A673 (cell line): ENCODE measurements around the gene ZNHIT1. TPM values are rescaled to one million over a fixed set of nuclear protein-coding genes. Genes with fewer than 3 reads are reported as not detected.

Source experiments
- BruUV-seq: library from RNA; stranded (reverse); fragments of 400-500 nt; replicated peaks from 2 replicates; lab custom pipeline; 2021; lab: Mats Ljungman, UMichigan
- CTCF ChIA-PET: fragments of 300-600 bp; sonication (Branson Sonifier 250); formaldehyde crosslinking; loops from one replicate; lab custom pipeline; 2022; ENCODE audit warnings: antibody characterized with exemption; lab: Charles Lee
- POLR2A ChIA-PET: fragments of 300-600 bp; sonication (Branson Sonifier 250); formaldehyde crosslinking; loops from one replicate; lab custom pipeline; 2022; ENCODE audit warnings: antibody characterized with exemption; ENCODE audit not compliant: low non-redundant PET; lab: Charles Lee
- DNase-seq: peaks from one replicate; pipeline ENCODE4 v3.0.0-alpha.2; 2015; ENCODE audit warnings: low spot score
- H3K27ac ChIP-seq: fragments of 200-600 bp; sonication (generic); 2 replicates; pipeline ENCODE4 v1.5.1; 2016; ENCODE audit warnings: mixed run types, low read depth, mild to moderate bottlenecking, mixed read lengths, antibody characterized with exemption, low read length; ENCODE audit not compliant: poor library complexity, severe bottlenecking
- H3K27me3 ChIP-seq: fragments of 200-600 bp; sonication (generic); replicated peaks from 2 replicates; pipeline ENCODE4 v1.6.1; 2017; ENCODE audit warnings: mixed run types, low read depth, mild to moderate bottlenecking, mixed read lengths, antibody characterized with exemption, low read length; ENCODE audit not compliant: insufficient read depth, poor library complexity
- H3K36me3 ChIP-seq: fragments of 200-600 bp; sonication (generic); 2 replicates; pipeline ENCODE4 v1.6.1; 2016; ENCODE audit warnings: mixed run types, mild to moderate bottlenecking, mixed read lengths, antibody characterized with exemption, low read length; ENCODE audit not compliant: insufficient read depth, poor library complexity, severe bottlenecking
- H3K4me1 ChIP-seq: fragments of 200-600 bp; sonication (generic); 2 replicates; pipeline ENCODE4 v1.6.1; 2017; ENCODE audit warnings: mixed run types, mild to moderate bottlenecking, mixed read lengths, antibody characterized with exemption, low read length; ENCODE audit not compliant: insufficient read depth, poor library complexity, severe bottlenecking
- H3K4me3 ChIP-seq: fragments of 200-600 bp; sonication (generic); 2 replicates; pipeline ENCODE4 v1.5.1; 2016; ENCODE audit warnings: low read depth, mixed run types, mild to moderate bottlenecking, mixed read lengths, low read length; ENCODE audit not compliant: poor library complexity, severe bottlenecking
- H3K9me3 ChIP-seq: fragments of 200-600 bp; sonication (generic); 2 replicates; pipeline ENCODE4 v1.6.1; 2016; ENCODE audit warnings: mixed run types, low read depth, mild to moderate bottlenecking, mixed read lengths, antibody characterized with exemption, low read length; ENCODE audit not compliant: poor library complexity, severe bottlenecking
- EZH2 ChIP-seq: fragments of 200-600 bp; sonication (generic); IDR thresholded peaks from 2 replicates; pipeline ENCODE4 v1.6.1; 2017; ENCODE audit warnings: borderline replicate concordance, low read depth, mild to moderate bottlenecking, mixed read lengths, antibody characterized with exemption, low read length; ENCODE audit not compliant: poor library complexity, severe bottlenecking
- intact Hi-C: fragments of 100-400 bp; cut with micrococcal nuclease; formaldehyde crosslinking; loops from one replicate; pipeline ENCODE4 v1.10.0; 2022; ENCODE audit not compliant: unreplicated experiment
- total RNA-seq: library from RNA; stranded (reverse); gene quantifications from 2 replicates; pipeline ENCODE4 v1.2.3, GENCODE V29; 2021
- TF ChIP-seq, protein P1 (sequence below): fragments of 300-800, 200-600 bp; sonication (generic); conservative IDR thresholded peaks from 2 replicates; pipeline ENCODE4 v1.5.1; 2017; ENCODE audit warnings: low read depth, mild to moderate bottlenecking, antibody characterized with exemption, low read length, moderate library complexity, mixed read lengths

The ZNHIT1 gene
- total RNA-seq, 1 experiment from 2014 or later: 65.1 TPM

DNA sequence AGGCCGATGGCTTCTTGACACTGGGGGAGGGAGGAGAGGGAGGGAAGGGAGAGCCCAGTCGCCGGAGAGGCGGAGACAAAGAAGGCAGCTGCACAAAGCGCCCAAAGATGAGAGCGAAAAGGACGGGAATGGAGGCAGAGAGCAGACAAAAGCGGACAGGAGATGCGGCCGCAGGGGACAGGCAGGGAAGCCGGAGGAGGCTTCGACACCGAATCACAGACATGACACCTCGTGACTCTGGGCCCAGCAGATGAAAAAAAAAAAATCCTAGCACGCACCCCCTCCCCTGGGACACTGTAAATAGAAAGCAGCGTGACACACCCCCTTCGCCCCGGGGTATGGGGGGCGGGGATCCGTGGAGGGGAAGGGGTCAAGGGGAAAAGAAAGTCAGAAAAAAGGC, 38.8 kb upstream of the ZNHIT1 start:
- CTCF ChIA-PET: interaction anchor here (1.4 kb wide), 1 partner anchor 14 kb away, joined by 3 read pairs; no protein-coding TSS in a partner anchor
- no TSS peak for BruUV-seq
- peak overlapping the region; percentile 40 for H3K4me3 ChIP-seq

DNA sequence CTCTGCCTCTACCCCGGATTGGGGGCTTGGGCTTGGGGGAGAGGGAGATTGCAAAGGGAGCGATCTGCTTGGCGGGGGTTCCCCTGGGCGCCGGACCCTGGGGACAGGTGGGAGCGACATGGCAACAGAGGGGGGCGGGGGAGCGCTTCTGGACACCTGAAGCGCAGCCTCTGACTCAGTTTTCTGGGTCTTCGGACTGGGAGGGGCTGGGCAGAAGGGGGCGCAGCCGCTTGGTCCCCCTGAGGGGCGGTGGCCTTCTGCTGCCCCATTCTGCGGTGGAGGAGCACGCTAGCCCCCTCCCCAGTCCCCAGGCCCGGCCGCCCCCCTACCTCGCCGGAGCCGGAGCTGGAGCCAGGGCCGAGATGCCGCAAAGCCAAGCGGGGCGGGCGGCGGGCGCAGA, 38.3 kb upstream of the ZNHIT1 start:
- CTCF ChIA-PET: no interaction called here
- H3K4me3 ChIP-seq: peak overlapping the region; percentile 40
- BruUV-seq: no TSS peak
- POLR2A ChIA-PET: interaction anchor here (0.6 kb wide), 1 partner anchor 171 kb away, joined by 6 read pairs; no protein-coding TSS in a partner anchor
- no peaks in the 10 kb centered on the region for H3K9me3 ChIP-seq
- peaks cover 8% of the 10 kb centered on the region for H3K4me1 ChIP-seq
- TF ChIP-seq, protein P1, sequence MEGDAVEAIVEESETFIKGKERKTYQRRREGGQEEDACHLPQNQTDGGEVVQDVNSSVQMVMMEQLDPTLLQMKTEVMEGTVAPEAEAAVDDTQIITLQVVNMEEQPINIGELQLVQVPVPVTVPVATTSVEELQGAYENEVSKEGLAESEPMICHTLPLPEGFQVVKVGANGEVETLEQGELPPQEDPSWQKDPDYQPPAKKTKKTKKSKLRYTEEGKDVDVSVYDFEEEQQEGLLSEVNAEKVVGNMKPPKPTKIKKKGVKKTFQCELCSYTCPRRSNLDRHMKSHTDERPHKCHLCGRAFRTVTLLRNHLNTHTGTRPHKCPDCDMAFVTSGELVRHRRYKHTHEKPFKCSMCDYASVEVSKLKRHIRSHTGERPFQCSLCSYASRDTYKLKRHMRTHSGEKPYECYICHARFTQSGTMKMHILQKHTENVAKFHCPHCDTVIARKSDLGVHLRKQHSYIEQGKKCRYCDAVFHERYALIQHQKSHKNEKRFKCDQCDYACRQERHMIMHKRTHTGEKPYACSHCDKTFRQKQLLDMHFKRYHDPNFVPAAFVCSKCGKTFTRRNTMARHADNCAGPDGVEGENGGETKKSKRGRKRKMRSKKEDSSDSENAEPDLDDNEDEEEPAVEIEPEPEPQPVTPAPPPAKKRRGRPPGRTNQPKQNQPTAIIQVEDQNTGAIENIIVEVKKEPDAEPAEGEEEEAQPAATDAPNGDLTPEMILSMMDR: no peak
- no peak for TF ChIP-seq EZH2
- intact Hi-C loops: loop anchor here (10.0 kb wide), 1 partner anchor 85 kb away; no protein-coding TSS in a partner anchor
- DNase-seq: no peak
- no peaks in the 10 kb centered on the region for H3K36me3 ChIP-seq
- H3K27ac ChIP-seq: no peak overlapping the region
- peaks cover 35% of the 10 kb centered on the region for H3K27me3 ChIP-seq

More for the DNA sequence above, 38.8 kb upstream of the ZNHIT1 start:
- DNase-seq: no peak
- no peak for TF ChIP-seq EZH2
- TF ChIP-seq, protein P1: no peak
- no peaks in the 10 kb centered on the region for H3K9me3 ChIP-seq
- H3K27ac ChIP-seq: no peak overlapping the region
- intact Hi-C loops: loop anchor here (10.0 kb wide), 1 partner anchor 84 kb away; no protein-coding TSS in a partner anchor
- no peaks in the 10 kb centered on the region for H3K36me3 ChIP-seq
- POLR2A ChIA-PET: no interaction called here
- peaks cover 11% of the 10 kb centered on the region for H3K4me1 ChIP-seq
- H3K27me3 ChIP-seq: peaks cover 35% of the 10 kb centered on the region

DNA sequence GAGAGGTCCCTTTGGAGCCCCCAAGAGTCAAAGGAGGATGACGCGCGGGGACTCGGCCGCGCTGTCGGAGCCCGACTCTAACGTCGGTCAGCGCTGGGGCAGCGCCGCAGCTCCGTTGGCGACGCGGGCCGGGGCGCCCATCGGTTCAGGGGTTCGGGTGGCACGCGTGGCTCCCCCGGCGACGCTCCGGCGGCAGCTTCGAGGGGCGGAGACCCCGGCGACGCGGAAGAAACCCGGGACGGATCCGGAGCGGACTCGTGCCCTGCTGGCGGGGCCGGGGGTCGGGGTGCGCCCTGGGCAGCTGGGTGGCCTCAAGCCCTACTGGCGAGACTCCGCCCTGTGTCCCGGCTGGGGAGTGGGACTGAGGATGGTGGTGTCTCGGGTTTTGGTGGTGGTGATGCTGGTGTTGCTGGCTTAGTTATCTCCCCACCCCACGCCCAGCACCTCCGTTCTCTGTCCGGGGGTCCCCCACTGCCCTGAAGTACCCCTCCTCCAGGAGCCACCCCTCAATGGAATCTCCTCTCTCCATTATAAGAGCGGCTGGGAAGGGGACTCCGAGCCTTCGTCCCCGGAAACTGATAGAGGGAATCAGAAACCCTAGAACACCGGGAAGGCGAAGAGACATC, 37.7 kb upstream of the ZNHIT1 start, which contains the start of gene NAT16:
TSS of gene NAT16 (minus strand) at position 164 of the 626 bp plus-strand sequence. CDS start 5,486 bp downstream, outside the sequence.
- Histone ChIP-seq H3K4me3 (peak within 1 kb of the TSS; percentile 40), H3K4me1 (peaks cover 8% of the 10 kb centered on the region), H3K27me3 (peaks cover 35% of the 10 kb centered on the region), H3K27ac (no peak within 1 kb of the TSS), H3K9me3 (no peaks in the 10 kb centered on the region), H3K36me3 (no peaks in the 10 kb centered on the region)
- BruUV-seq: no TSS peak
- POLR2A ChIA-PET: interaction anchor here (0.6 kb wide), 1 partner anchor 171 kb away, joined by 6 read pairs; no protein-coding TSS in a partner anchor
- CTCF ChIA-PET: no interaction called here
- no peak for DNase-seq
- TF ChIP-seq, protein P1: no peak
- peak; percentile 86 for TF ChIP-seq EZH2
- intact Hi-C loops: no loop called here
